Left ventricle myocardium superior (tissue), 1 donor: Measurements from ENCODE around the gene LTBP3. TPM values are rescaled to one million over a fixed set of nuclear protein-coding genes. Genes with fewer than 3 reads are reported as not detected.
A peak's percentile ranks its signal among the peaks of the same experiment; 100 is the strongest.

ENCODE experiments used
- ATAC-seq: fragments of 200-7000 bp; cut with Tn5 transposase; one replicate; pipeline ENCODE4 v1.9.1; 2020; ENCODE audit warnings: mild to moderate bottlenecking, moderate library complexity
- DNase-seq: peaks from one replicate; pipeline ENCODE4 v3.0.0-alpha.2; 2020
- intact Hi-C: fragments of 100-400 bp; cut with micrococcal nuclease; formaldehyde crosslinking; loops from one replicate; pipeline ENCODE4 v1.11.0; 2022
- total RNA-seq: library from RNA; stranded (reverse); fragmentation: NEBNext Ultra II Directional; extraction: Animal tissue kit (Norgen Biotek cat#: 25700); gene quantifications from one replicate; pipeline ENCODE4 v1.2.1, GENCODE V29; 2021
- donor health status: DM: no; HTN: yes; CAD: no; lungs with severe emphysema.

The LTBP3 gene
- total RNA-seq, 1 donor from 2014 or later = 77.5 TPM

DNA sequence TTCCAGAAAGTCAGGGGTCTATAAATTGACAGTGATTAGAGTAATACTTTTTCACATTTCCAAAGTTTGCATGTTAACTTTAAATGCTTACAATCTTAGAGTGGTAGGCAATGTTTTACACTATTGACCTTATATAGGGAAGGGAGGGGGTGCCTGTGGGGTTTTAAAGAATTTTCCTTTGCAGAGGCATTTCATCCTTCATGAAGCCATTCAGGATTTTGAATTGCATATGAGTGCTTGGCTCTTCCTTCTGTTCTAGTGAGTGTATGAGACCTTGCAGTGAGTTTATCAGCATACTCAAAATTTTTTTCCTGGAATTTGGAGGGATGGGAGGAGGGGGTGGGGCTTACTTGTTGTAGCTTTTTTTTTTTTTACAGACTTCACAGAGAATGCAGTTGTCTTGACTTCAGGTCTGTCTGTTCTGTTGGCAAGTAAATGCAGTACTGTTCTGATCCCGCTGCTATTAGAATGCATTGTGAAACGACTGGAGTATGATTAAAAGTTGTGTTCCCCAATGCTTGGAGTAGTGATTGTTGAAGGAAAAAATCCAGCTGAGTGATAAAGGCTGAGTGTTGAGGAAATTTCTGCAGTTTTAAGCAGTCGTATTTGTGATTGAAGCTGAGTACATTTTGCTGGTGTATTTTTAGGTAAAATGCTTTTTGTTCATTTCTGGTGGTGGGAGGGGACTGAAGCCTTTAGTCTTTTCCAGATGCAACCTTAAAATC lies 54.0 kb downstream of the LTBP3 start:
- ATAC-seq (no peak), DNase-seq (no peak)
- intact Hi-C loops = loop anchor here (5.0 kb wide), 1 partner anchor 77 kb away; no protein-coding TSS in a partner anchor

DNA sequence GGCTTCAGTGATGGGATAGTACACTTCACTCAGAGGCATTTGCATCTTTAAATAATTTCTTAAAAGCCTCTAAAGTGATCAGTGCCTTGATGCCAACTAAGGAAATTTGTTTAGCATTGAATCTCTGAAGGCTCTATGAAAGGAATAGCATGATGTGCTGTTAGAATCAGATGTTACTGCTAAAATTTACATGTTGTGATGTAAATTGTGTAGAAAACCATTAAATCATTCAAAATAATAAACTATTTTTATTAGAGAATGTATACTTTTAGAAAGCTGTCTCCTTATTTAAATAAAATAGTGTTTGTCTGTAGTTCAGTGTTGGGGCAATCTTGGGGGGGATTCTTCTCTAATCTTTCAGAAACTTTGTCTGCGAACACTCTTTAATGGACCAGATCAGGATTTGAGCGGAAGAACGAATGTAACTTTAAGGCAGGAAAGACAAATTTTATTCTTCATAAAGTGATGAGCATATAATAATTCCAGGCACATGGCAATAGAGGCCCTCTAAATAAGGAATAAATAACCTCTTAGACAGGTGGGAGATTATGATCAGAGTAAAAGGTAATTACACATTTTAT lies 54.7 kb downstream of the LTBP3 start:
- DNase-seq = no peak
- intact Hi-C loops = loop anchor here (5.0 kb wide), 1 partner anchor 76 kb away; no protein-coding TSS in a partner anchor
- no peak for ATAC-seq

DNA sequence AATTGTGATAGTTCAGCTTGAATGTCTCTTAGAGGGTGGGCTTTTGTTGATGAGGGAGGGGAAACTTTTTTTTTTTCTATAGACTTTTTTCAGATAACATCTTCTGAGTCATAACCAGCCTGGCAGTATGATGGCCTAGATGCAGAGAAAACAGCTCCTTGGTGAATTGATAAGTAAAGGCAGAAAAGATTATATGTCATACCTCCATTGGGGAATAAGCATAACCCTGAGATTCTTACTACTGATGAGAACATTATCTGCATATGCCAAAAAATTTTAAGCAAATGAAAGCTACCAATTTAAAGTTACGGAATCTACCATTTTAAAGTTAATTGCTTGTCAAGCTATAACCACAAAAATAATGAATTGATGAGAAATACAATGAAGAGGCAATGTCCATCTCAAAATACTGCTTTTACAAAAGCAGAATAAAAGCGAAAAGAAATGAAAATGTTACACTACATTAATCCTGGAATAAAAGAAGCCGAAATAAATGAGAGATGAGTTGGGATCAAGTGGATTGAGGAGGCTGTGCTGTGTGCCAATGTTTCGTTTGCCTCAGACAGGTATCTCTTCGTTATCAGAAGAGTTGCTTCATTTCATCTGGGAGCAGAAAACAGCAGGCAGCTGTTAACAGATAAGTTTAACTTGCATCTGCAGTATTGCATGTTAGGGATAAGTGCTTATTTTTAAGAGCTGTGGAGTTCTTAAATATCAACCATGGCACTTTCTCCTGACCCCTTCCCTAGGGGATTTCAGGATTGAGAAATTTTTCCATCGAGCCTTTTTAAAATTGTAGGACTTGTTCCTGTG lies 55.4 kb downstream of the LTBP3 start:
- ATAC-seq = no peak
- DNase-seq = no peak
- intact Hi-C loops = loop anchor here (5.0 kb wide), 1 partner anchor 75 kb away; no protein-coding TSS in a partner anchor

DNA sequence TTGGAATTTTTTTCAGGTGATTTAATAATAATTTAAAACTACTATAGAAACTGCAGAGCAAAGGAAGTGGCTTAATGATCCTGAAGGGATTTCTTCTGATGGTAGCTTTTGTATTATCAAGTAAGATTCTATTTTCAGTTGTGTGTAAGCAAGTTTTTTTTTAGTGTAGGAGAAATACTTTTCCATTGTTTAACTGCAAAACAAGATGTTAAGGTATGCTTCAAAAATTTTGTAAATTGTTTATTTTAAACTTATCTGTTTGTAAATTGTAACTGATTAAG lies 55.9 kb downstream of the LTBP3 start:
- no peak for ATAC-seq

DNA sequence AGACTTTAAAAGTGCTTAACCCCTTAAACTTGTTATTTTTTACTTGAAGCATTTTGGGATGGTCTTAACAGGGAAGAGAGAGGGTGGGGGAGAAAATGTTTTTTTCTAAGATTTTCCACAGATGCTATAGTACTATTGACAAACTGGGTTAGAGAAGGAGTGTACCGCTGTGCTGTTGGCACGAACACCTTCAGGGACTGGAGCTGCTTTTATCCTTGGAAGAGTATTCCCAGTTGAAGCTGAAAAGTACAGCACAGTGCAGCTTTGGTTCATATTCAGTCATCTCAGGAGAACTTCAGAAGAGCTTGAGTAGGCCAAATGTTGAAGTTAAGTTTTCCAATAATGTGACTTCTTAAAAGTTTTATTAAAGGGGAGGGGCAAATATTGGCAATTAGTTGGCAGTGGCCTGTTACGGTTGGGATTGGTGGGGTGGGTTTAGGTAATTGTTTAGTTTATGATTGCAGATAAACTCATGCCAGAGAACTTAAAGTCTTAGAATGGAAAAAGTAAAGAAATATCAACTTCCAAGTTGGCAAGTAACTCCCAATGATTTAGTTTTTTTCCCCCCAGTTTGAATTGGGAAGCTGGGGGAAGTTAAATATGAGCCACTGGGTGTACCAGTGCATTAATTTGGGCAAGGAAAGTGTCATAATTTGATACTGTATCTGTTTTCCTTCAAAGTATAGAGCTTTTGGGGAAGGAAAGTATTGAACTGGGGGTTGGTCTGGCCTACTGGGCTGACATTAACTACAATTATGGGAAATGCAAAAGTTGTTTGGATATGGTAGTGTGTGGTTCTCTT lies 56.5 kb downstream of the LTBP3 start:
- intact Hi-C loops = loop anchor here (5.0 kb wide), 1 partner anchor 74 kb away; no protein-coding TSS in a partner anchor
- DNase-seq (no peak), ATAC-seq (no peak)

More for the DNA sequence above, 55.9 kb downstream of the LTBP3 start:
- intact Hi-C loops = loop anchor here (5.0 kb wide), 1 partner anchor 75 kb away; no protein-coding TSS in a partner anchor
- no peak for DNase-seq

DNA sequence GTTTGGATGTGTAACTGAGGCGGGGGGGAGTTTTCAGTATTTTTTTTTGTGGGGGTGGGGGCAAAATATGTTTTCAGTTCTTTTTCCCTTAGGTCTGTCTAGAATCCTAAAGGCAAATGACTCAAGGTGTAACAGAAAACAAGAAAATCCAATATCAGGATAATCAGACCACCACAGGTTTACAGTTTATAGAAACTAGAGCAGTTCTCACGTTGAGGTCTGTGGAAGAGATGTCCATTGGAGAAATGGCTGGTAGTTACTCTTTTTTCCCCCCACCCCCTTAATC lies 57.0 kb downstream of the LTBP3 start:
- no peak for ATAC-seq
- intact Hi-C loops = loop anchor here (5.0 kb wide), 1 partner anchor 74 kb away; no protein-coding TSS in a partner anchor

DNA sequence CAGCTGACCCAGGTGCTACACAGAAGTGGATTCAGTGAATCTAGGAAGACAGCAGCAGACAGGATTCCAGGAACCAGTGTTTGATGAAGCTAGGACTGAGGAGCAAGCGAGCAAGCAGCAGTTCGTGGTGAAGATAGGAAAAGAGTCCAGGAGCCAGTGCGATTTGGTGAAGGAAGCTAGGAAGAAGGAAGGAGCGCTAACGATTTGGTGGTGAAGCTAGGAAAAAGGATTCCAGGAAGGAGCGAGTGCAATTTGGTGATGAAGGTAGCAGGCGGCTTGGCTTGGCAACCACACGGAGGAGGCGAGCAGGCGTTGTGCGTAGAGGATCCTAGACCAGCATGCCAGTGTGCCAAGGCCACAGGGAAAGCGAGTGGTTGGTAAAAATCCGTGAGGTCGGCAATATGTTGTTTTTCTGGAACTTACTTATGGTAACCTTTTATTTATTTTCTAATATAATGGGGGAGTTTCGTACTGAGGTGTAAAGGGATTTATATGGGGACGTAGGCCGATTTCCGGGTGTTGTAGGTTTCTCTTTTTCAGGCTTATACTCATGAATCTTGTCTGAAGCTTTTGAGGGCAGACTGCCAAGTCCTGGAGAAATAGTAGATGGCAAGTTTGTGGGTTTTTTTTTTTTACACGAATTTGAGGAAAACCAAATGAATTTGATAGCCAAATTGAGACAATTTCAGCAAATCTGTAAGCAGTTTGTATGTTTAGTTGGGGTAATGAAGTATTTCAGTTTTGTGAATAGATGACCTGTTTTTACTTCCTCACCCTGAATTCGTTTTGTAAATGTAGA lies 57.6 kb downstream of the LTBP3 start:
- intact Hi-C loops = loop anchor here (5.0 kb wide), 1 partner anchor 73 kb away; no protein-coding TSS in a partner anchor
- ATAC-seq (no peak), DNase-seq (peak; percentile 48)

More for the DNA sequence above, 57.0 kb downstream of the LTBP3 start:
- DNase-seq = no peak

DNA sequence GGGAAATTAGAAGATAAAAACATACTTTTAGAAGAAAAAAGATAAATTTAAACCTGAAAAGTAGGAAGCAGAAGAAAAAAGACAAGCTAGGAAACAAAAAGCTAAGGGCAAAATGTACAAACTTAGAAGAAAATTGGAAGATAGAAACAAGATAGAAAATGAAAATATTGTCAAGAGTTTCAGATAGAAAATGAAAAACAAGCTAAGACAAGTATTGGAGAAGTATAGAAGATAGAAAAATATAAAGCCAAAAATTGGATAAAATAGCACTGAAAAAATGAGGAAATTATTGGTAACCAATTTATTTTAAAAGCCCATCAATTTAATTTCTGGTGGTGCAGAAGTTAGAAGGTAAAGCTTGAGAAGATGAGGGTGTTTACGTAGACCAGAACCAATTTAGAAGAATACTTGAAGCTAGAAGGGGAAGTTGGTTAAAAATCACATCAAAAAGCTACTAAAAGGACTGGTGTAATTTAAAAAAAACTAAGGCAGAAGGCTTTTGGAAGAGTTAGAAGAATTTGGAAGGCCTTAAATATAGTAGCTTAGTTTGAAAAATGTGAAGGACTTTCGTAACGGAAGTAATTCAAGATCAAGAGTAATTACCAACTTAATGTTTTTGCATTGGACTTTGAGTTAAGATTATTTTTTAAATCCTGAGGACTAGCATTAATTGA lies 58.3 kb downstream of the LTBP3 start:
- intact Hi-C loops = loop anchor here (5.0 kb wide), 1 partner anchor 73 kb away; no protein-coding TSS in a partner anchor
- DNase-seq (no peak), ATAC-seq (no peak)

DNA sequence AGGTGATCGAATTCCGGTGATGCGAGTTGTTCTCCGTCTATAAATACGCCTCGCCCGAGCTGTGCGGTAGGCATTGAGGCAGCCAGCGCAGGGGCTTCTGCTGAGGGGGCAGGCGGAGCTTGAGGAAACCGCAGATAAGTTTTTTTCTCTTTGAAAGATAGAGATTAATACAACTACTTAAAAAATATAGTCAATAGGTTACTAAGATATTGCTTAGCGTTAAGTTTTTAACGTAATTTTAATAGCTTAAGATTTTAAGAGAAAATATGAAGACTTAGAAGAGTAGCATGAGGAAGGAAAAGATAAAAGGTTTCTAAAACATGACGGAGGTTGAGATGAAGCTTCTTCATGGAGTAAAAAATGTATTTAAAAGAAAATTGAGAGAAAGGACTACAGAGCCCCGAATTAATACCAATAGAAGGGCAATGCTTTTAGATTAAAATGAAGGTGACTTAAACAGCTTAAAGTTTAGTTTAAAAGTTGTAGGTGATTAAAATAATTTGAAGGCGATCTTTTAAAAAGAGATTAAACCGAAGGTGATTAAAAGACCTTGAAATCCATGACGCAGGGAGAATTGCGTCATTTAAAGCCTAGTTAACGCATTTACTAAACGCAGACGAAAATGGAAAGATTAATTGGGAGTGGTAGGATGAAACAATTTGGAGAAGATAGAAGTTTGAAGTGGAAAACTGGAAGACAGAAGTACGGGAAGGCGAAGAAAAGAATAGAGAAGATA lies 59.0 kb downstream of the LTBP3 start, which contains the start of gene MALAT1:
Gene MALAT1 (plus strand): TSS at position 69 of the 736 bp plus-strand sequence.
- ATAC-seq = peak; percentile 28
- DNase-seq = peak; percentile 93
- intact Hi-C loops = no loop called here

DNA sequence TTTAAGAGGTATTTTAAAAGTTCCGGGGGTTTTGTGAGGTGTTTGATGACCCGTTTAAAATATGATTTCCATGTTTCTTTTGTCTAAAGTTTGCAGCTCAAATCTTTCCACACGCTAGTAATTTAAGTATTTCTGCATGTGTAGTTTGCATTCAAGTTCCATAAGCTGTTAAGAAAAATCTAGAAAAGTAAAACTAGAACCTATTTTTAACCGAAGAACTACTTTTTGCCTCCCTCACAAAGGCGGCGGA lies 59.5 kb downstream of the LTBP3 start:
- ATAC-seq = no peak
- no peak for DNase-seq
- intact Hi-C loops = no loop called here

DNA sequence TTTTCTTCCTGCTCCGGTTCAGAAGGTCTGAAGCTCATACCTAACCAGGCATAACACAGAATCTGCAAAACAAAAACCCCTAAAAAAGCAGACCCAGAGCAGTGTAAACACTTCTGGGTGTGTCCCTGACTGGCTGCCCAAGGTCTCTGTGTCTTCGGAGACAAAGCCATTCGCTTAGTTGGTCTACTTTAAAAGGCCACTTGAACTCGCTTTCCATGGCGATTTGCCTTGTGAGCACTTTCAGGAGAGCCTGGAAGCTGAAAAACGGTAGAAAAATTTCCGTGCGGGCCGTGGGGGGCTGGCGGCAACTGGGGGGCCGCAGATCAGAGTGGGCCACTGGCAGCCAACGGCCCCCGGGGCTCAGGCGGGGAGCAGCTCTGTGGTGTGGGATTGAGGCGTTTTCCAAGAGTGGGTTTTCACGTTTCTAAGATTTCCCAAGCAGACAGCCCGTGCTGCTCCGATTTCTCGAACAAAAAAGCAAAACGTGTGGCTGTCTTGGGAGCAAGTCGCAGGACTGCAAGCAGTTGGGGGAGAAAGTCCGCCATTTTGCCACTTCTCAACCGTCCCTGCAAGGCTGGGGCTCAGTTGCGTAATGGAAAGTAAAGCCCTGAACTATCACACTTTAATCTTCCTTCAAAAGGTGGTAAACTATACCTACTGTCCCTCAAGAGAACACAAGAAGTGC lies 60.0 kb downstream of the LTBP3 start:
- ATAC-seq (peak; percentile 15), DNase-seq (peak; percentile 43)
- intact Hi-C loops = no loop called here

DNA sequence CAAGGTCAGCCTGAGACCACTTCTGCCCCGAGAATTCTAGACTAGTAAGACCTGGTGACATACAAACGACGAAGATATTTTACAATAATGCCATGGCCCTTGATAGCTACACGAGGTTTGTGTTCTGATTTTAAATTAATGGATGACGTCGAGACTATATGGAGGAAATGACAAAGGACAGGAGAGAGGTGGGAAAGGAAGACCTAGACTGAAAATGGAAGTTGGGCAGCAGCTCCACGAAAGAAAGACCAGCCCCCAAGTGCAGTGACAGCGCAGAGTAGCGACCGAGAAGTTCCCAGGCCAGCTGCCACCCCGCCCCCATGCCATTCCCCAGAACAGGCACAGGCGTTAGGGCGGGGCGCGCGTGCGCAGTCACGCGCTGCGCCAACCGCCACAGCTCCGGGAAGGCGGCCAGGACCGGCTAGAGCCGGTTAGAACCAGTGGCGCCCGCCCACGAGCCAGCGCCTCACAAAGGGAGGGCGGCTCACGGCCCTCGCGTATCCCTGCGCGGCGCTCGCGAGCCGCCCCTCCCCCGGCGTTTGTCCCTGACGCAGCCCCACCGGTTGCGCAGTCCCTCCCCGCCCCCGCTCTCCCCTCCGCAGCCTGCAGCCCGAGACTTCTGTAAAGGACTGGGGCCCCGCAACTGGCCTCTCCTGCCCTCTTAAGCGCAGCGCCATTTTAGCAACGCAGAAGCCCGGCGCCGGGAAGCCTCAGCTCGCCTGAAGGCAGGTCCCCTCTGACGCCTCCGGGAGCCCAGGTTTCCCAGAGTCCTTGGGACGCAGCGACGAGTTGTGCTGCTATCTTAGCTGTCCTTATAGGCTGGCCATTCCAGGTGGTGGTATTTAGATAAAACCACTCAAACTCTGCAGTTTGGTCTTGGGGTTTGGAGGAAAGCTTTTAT lies 60.8 kb downstream of the LTBP3 start:
- peak; percentile 100 for DNase-seq
- ATAC-seq = peak; percentile 84
- intact Hi-C loops = no loop called here

DNA sequence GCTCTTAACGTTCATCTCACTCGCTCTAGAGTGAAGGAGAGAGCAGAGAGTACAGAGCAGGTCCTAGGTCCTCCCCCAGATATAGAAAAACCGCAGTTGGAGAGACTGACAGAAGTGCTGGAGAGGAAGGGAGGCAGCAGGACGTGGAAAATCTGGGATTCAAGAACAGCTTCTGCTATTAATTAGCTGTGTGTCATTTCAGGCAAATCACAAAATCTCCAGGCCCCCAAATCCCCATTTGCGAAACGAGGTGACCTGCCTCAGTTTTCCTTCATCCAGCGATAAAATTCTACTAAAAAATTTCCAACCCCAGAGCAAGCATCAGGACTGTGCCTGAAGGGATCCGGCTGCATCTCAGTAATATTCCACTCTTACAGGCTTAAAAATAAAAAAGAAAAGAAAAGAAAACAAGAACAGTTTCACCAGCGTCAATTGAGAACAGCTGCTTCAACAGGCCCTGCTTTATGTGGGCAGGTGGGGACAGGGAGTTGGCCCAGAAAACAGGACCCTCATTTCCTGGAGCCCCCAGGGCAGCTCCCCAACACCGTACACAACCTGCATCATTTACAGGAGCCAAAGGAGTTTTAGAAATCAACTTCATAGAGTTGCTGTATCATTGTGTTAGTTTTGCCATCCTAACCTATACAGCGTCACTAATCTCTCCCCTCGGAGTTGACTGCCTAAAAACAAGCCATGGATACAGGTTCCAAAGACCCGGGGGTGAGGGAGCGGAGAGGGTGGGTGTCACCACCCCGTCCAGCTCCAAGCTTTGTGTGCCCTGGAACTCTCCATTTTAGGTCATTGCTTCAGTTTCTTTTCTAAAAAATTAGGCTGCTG lies 61.6 kb downstream of the LTBP3 start:
- peak; percentile 33 for DNase-seq

DNA sequence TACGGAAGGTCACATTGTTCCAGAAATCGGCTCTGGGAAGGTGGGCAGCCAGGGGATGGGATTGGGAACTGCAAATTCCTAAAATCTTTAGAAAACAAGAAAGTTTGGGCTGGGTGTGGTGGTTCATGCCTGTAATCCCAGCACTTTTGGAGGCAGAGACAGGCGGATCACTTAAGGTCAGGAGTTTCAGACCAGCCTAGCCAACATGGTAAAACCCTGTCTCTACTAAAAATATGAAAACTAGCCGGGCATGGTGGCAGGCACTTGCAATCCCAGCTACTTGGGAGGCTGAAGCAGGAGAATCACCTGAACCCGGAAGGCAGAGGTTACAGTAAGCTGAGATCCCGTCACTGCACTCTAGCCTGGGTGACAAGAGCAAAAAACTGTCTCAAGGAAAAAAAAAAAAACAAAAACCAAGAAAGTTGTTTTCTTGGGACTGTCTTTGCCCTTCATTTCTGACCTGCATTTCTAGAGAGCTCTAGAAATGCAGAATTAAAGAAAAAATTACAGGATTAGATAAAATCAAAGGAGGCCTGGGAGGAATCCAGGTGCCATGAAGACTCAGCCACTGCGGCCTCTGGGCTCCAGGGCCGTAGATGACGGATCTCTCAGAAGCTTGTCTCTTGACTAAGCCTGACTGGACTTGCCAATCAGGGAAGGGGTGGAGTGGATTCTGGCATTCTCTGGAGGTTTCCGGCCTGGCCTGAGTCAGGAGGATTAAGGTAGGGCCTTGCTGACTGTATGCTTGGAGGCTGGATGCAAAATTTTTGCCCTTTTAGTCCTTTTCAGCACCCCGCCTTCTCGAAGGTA lies 64.6 kb downstream of the LTBP3 start:
- intact Hi-C loops = no loop called here
- DNase-seq (peak; percentile 72), ATAC-seq (peak; percentile 10)

More for the DNA sequence above, 61.6 kb downstream of the LTBP3 start:
- no peak for ATAC-seq
- intact Hi-C loops = no loop called here
